Progenitor cell of endocrine pancreas (in vitro differentiated cells): ENCODE measurements around the gene MRPL54. TPM values are rescaled to one million over a fixed set of nuclear protein-coding genes. Genes with fewer than 3 reads are reported as not detected.

Experiments used
- DNase-seq: peaks from one replicate; pipeline ENCODE4 v3.0.0; 2021; ENCODE audit warnings: low spot score; ENCODE audit not compliant: unreplicated experiment
- H3K27ac Mint-ChIP-seq: 2 replicates; pipeline ENCODE4 v1.8.0; 2021; ENCODE audit warnings: mild to moderate bottlenecking, moderate library complexity, mixed read lengths
- H3K27me3 Mint-ChIP-seq: 2 replicates; pipeline ENCODE4 v1.8.0; 2021; ENCODE audit warnings: mixed read lengths
- H3K36me3 Mint-ChIP-seq: 2 replicates; pipeline ENCODE4 v1.8.0; 2022; ENCODE audit warnings: mixed read lengths; ENCODE audit not compliant: insufficient read depth
- H3K4me1 Mint-ChIP-seq: 2 replicates; pipeline ENCODE4 v1.8.0; 2021; ENCODE audit warnings: low read depth, mixed read lengths
- H3K4me3 Mint-ChIP-seq: 2 replicates; pipeline ENCODE4 v1.8.0; 2021; ENCODE audit warnings: low read depth, mild to moderate bottlenecking, moderate library complexity, mixed read lengths
- H3K9me3 Mint-ChIP-seq: 2 replicates; pipeline ENCODE4 v1.8.0; 2021; ENCODE audit warnings: low read depth, mixed read lengths
- CTCF ChIP-seq: fragments of 200-600 bp; sonication (generic); IDR thresholded peaks from one replicate; pipeline ENCODE4 v1.5.0; 2021; ENCODE audit warnings: antibody characterized with exemption, mild to moderate bottlenecking; ENCODE audit not compliant: unreplicated experiment
- total RNA-seq: library from RNA; stranded (reverse); gene quantifications from 2 replicates; pipeline ENCODE4 v1.2.1, GENCODE V29; 2021

MRPL54 gene
- total RNA-seq, 1 donor from 2014 or later: 39.8 TPM

DNA sequence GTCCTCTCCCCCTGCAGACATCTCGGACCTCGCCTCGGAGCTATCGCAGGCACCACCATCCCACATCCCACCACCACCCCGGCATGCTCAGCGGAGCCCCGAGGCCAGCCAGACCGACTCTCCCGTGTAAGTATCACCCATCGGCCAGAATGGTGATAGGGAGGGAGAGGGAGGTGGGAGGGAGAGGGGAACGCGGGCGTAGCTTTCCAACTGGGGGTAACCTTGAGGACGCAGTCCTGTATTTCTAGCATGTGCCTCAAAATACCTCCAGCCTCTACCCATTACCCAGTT lies 28.2 kb upstream of the MRPL54 start:
- TF ChIP-seq CTCF: no peak
- no peak overlapping the region for H3K4me3 Mint-ChIP-seq
- no peaks in the 10 kb centered on the region for H3K27me3 Mint-ChIP-seq
- H3K4me1 Mint-ChIP-seq: no peaks in the 10 kb centered on the region
- peaks cover 12% of the 10 kb centered on the region for H3K36me3 Mint-ChIP-seq
- no peaks in the 10 kb centered on the region for H3K9me3 Mint-ChIP-seq
- DNase-seq: no peak
- no peak overlapping the region for H3K27ac Mint-ChIP-seq

DNA sequence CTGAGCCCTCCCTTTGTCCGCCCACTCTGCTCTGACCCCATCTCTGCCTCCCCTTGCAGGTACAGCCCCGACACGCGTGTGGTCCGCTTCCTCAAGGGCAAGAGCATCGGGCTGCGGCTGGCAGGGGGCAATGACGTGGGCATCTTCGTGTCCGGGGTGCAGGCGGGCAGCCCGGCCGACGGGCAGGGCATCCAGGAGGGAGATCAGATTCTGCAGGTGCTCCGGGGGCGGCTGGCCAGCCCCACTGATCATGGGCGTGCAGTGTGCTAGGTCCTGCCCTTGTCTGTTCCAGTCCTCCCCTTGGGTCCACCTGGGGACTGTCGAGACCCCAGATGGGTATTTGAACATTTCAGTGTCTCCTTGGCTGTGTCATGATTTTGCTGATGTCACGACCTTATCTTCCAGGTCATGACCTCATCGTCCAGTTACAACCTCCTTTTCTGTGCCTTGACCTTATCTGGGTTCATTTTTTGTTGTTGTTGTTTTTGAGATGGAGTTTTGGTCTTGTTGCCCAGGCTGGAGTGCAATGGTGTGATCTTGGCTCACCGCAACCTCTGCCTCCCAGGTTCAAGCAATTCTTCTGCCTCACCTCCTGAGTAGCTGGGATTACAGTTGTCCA lies 26.3 kb upstream of the MRPL54 start:
- Mint-ChIP-seq H3K27me3 (no peaks in the 10 kb centered on the region), H3K9me3 (no peaks in the 10 kb centered on the region), H3K4me1 (no peaks in the 10 kb centered on the region), H3K4me3 (no peak overlapping the region), H3K27ac (no peak overlapping the region), H3K36me3 (peaks cover 9% of the 10 kb centered on the region)
- DNase-seq: no peak
- TF ChIP-seq CTCF: no peak

DNA sequence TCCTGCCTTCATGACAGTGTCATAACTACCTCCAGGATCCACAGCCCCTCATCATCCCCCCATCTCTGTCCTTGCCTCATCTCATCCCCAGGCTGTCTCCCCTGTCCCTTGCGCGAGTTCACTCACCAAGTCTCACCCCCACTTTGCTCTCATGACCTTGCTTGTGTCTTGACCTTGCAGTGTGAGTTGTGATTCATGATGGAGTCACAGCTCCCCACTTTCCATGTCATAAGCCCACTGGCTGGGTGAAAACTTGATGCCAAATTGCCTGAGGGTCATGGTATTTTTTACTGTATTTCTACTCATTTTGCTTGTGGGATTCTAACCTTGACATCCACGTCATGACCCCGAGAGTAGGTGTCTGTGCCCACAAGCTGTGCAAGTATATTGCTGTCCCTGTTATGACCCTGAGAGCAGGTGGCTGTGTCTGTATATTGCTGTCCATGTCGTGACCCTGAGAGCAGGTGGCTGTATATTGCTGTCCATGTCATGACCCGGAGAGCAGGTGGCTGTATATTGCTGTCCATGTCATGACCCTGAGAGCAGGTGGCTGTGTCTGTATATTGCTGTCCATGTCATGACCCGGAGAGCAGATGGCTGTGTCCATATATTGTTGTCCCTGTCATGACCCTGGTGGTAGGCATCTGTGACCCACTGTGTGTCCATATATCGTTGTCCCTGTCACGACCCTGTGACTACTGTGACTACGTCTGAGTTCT lies 24.8 kb upstream of the MRPL54 start:
- no peak for DNase-seq
- H3K36me3 Mint-ChIP-seq: peaks cover 5% of the 10 kb centered on the region
- H3K9me3 Mint-ChIP-seq: no peaks in the 10 kb centered on the region
- no peak overlapping the region for H3K27ac Mint-ChIP-seq
- no peaks in the 10 kb centered on the region for H3K4me1 Mint-ChIP-seq
- H3K27me3 Mint-ChIP-seq: no peaks in the 10 kb centered on the region
- H3K4me3 Mint-ChIP-seq: no peak overlapping the region
- TF ChIP-seq CTCF: no peak

- no peaks in the 10 kb centered on the region for H3K9me3 Mint-ChIP-seq
- H3K27ac Mint-ChIP-seq: no peak overlapping the region
- no peak for DNase-seq
These were observed 23.8 kb upstream of the MRPL54 start for GRCh38 chr19:3738477-3739220.

More at GRCh38 chr19:3738477-3739220, 23.8 kb upstream of the MRPL54 start:
- no peak overlapping the region for H3K4me3 Mint-ChIP-seq
- no peaks in the 10 kb centered on the region for H3K4me1 Mint-ChIP-seq
- no peaks in the 10 kb centered on the region for H3K27me3 Mint-ChIP-seq
- no peak for TF ChIP-seq CTCF
- H3K36me3 Mint-ChIP-seq: peaks cover 5% of the 10 kb centered on the region
